Esophagus muscularis mucosa (tissue), 3 donors: ENCODE results near the gene STK4.

Experiments used
- POLR2AphosphoS5 ChIP-seq, 2 donors: sonication (generic); formaldehyde crosslinking; IDR thresholded peaks; one replicate each; pipeline ENCODE4 v1.6.1; 2017; ENCODE audit warnings: antibody characterized with exemption in 2 of 2
- TF ChIP-seq, protein P1 (sequence below), 3 experiments: fragments of 200-600 bp in 2 of 3; fragments of 450-650 bp in 1 of 3; sonication (generic) in 2 of 3; IDR thresholded peaks; one replicate each; pipeline ENCODE4 v1.5.1; 2017 to 2019; ENCODE audit warnings: antibody characterized with exemption in 3 of 3, mild to moderate bottlenecking in 2 of 3, moderate library complexity in 1 of 3

- TF ChIP-seq, protein P1, sequence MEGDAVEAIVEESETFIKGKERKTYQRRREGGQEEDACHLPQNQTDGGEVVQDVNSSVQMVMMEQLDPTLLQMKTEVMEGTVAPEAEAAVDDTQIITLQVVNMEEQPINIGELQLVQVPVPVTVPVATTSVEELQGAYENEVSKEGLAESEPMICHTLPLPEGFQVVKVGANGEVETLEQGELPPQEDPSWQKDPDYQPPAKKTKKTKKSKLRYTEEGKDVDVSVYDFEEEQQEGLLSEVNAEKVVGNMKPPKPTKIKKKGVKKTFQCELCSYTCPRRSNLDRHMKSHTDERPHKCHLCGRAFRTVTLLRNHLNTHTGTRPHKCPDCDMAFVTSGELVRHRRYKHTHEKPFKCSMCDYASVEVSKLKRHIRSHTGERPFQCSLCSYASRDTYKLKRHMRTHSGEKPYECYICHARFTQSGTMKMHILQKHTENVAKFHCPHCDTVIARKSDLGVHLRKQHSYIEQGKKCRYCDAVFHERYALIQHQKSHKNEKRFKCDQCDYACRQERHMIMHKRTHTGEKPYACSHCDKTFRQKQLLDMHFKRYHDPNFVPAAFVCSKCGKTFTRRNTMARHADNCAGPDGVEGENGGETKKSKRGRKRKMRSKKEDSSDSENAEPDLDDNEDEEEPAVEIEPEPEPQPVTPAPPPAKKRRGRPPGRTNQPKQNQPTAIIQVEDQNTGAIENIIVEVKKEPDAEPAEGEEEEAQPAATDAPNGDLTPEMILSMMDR (IDR thresholded peaks at IDR 0.05): no peak
- no peak for TF ChIP-seq POLR2AphosphoS5 (IDR thresholded peaks at IDR 0.05)
Observed at GRCh38 chr20:45096781-45097180, 130.5 kb downstream of the STK4 start.
